Breast epithelium (tissue), 4 donors: ENCODE measurements around the gene FAM168A. TPM values are rescaled to one million over a fixed set of nuclear protein-coding genes. Genes with fewer than 3 reads are reported as not detected.

Experiments used
- DNase-seq, 2 donors: peaks; one replicate each; pipeline ENCODE4 v3.0.0-alpha.2; 2019; ENCODE audit warnings: low spot score in 2 of 2
- H3K27ac ChIP-seq, 2 donors: fragments of 200-600 bp; sonication (generic) in 1 of 2; one replicate each; pipeline ENCODE4 v1.5.1; 2016 to 2019; ENCODE audit warnings: mild to moderate bottlenecking in 1 of 2
- H3K27me3 ChIP-seq, 2 donors: fragments of 200-600 bp; sonication (generic) in 1 of 2; one replicate each; pipeline versions ENCODE4 v1.5.1 to v1.6.0; 2017 to 2019; ENCODE audit warnings: control low read depth in 1 of 2, mild to moderate bottlenecking in 1 of 2
- H3K36me3 ChIP-seq: fragments of 200-600 bp; one replicate; pipeline ENCODE4 v1.5.1; 2019
- H3K4me1 ChIP-seq, 2 donors: fragments of 200-600 bp; sonication (generic); one replicate each; pipeline ENCODE4 v1.5.1; 2016 to 2019; ENCODE audit warnings: control low read depth in 1 of 2
- H3K4me3 ChIP-seq, 3 donors: fragments of 200-600 bp; sonication (generic); 1 replicate in 2 of 3; 2 replicates in 1 of 3; pipeline ENCODE4 v1.5.1; 2016 to 2019; ENCODE audit warnings: mild to moderate bottlenecking in 3 of 3, moderate library complexity in 2 of 3
- H3K9me3 ChIP-seq, 2 donors: fragments of 200-600 bp; sonication (generic) in 1 of 2; one replicate each; pipeline ENCODE4 v1.5.1; 2016 to 2019; ENCODE audit warnings: control low read depth in 1 of 2
- POLR2A ChIP-seq: fragments of 450-650 bp; IDR thresholded peaks from one replicate; pipeline ENCODE4 v1.6.1; 2016; ENCODE audit warnings: antibody characterized with exemption, mild to moderate bottlenecking, moderate library complexity
- POLR2AphosphoS5 ChIP-seq, 3 donors: sonication (generic); formaldehyde crosslinking; IDR thresholded peaks; one replicate each; pipeline ENCODE4 v1.6.1; 2017; ENCODE audit warnings: antibody characterized with exemption in 3 of 3
- intact Hi-C: fragments of 100-400 bp; cut with DNase I; formaldehyde crosslinking; loops from one replicate; pipeline ENCODE4 v1.15.1; 2023; ENCODE audit warnings: low total_unique reads
- total RNA-seq, 3 donors: library from RNA; depleted of rRNA; stranded (reverse); fragments of >200 nt; gene quantifications; one replicate each; pipeline ENCODE4 v1.1.0, GENCODE V29; 2016
- TF ChIP-seq, protein P1 (sequence below), 3 donors: fragments of 450-650 bp; IDR thresholded peaks; one replicate each; pipeline ENCODE4 v1.5.1; 2016 to 2017; ENCODE audit warnings: antibody characterized with exemption in 3 of 3, mild to moderate bottlenecking in 3 of 3, moderate library complexity in 3 of 3

FAM168A gene
- total RNA-seq, 3 donors from 2014 or later: 26.5 to 41.9 (median 28.8) TPM

DNA sequence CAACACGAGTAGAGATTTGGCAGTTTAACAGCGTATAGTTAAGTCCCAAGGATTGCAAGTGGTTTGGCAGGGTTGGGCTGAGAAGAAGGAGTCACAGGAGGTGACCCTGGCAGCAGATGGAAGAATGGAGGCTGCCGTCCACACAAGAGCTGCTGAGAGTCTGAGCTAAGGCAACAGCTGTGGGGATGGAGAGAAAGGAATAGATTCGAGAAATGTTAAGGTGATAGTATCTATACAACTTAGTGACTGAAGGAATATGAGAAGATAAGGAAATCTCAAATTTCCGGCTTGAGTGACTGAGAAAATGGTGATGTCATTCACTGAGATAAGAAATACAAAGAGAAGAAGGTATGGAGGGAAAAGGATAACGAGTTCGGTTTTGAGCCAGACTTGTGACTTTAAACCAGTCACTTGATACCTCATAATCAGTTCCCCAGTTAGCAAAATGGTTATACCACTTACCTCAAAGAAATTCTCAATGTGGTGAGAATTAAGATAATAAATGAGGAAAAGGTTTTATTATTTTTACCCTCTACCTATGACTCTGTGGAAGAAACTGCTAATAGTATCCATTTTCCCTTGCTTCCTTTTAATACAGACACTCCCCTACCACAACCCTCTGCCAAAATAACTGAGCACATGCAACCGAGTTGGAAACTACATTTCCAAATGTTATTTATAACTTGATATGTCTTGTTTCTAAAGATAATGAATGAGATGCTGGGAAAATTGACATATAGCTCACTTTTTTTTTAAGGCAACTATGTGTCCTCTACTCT is 30.7 kb downstream of the FAM168A start:
- Histone ChIP-seq H3K9me3 (no peaks in the 10 kb centered on the region), H3K4me1 (no peaks in the 10 kb centered on the region), H3K27me3 (no peaks in the 10 kb centered on the region), H3K36me3 (no peaks in the 10 kb centered on the region), H3K4me3 (no peak overlapping the region), H3K27ac (no peak overlapping the region)
- no peak for DNase-seq
- intact Hi-C loops: no loop called here
- no peak for TF ChIP-seq POLR2A

DNA sequence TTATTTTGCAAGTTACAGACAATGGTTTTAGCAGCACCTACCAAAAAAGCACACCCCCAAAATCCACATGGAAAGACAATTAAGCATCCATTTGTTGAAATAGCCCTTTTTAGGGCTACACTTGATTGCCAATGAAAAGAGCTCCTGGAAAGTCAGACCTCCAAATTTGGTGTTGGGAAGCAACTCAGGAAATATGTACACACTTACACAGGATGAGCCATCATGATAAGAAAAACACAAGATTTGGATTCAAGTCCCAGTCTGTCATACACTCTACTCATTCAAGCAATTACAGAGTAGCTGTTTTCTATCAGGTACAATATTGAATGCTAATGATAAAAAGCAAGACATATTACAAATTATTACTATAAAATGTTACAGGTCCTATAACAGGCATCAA is 31.5 kb downstream of the FAM168A start:
- H3K9me3 ChIP-seq: no peaks in the 10 kb centered on the region
- no peaks in the 10 kb centered on the region for H3K27me3 ChIP-seq
- H3K4me1 ChIP-seq: no peaks in the 10 kb centered on the region
- H3K27ac ChIP-seq: no peak overlapping the region
- DNase-seq: no peak
- intact Hi-C loops: no loop called here
- H3K36me3 ChIP-seq: no peaks in the 10 kb centered on the region
- no peak for TF ChIP-seq POLR2AphosphoS5 (IDR thresholded peaks at IDR 0.05)
- TF ChIP-seq, protein P1, sequence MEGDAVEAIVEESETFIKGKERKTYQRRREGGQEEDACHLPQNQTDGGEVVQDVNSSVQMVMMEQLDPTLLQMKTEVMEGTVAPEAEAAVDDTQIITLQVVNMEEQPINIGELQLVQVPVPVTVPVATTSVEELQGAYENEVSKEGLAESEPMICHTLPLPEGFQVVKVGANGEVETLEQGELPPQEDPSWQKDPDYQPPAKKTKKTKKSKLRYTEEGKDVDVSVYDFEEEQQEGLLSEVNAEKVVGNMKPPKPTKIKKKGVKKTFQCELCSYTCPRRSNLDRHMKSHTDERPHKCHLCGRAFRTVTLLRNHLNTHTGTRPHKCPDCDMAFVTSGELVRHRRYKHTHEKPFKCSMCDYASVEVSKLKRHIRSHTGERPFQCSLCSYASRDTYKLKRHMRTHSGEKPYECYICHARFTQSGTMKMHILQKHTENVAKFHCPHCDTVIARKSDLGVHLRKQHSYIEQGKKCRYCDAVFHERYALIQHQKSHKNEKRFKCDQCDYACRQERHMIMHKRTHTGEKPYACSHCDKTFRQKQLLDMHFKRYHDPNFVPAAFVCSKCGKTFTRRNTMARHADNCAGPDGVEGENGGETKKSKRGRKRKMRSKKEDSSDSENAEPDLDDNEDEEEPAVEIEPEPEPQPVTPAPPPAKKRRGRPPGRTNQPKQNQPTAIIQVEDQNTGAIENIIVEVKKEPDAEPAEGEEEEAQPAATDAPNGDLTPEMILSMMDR (IDR thresholded peaks at IDR 0.05): no peak
- no peak for TF ChIP-seq POLR2A
- no peak overlapping the region for H3K4me3 ChIP-seq

DNA sequence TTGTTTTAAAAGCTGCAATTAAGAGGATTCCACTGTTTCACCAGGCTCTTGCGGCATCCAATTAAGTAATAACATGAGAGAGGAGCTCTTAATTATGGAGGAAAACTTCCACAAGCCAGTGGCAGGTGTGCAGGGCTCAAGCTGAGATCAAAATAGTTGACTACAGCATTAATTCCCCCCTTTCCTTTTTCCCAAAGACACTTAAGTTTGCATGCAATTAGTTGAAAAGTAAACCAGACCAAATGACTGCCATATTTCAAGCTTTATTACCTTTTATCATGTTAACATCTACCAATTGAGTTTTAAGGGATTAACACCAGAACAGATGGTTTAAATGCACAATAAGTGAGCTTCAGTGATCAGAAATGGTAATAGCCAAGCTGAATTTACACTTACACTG is 32.1 kb downstream of the FAM168A start:
- Histone ChIP-seq H3K36me3 (no peaks in the 10 kb centered on the region), H3K27me3 (no peaks in the 10 kb centered on the region), H3K4me3 (no peak overlapping the region), H3K4me1 (no peaks in the 10 kb centered on the region), H3K9me3 (no peaks in the 10 kb centered on the region), H3K27ac (no peak overlapping the region)
- no peak for DNase-seq
- intact Hi-C loops: no loop called here
- TF ChIP-seq, protein P1 (IDR thresholded peaks at IDR 0.05): no peak
- TF ChIP-seq POLR2AphosphoS5 (IDR thresholded peaks at IDR 0.05): no peak

DNA sequence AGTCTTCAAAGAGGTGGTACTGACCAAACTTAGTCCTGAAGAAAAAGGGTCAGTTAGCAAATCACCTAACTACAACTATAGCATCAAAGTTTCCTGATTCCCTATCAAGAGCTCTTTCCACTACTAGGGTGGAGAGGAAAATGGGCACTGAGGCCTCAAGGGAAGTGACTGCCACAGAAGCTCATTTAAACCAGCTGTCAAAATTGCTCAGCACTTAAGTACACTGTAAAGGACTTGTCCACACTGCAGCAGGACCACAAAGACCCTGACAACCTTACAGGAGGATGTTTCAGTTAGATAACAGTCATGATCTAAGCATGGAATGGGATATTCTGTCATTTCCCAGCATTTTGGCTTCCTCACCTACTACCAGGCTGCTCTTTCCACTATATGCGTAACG is 33.0 kb downstream of the FAM168A start:
- intact Hi-C loops: no loop called here
- no peaks in the 10 kb centered on the region for H3K27me3 ChIP-seq

DNA sequence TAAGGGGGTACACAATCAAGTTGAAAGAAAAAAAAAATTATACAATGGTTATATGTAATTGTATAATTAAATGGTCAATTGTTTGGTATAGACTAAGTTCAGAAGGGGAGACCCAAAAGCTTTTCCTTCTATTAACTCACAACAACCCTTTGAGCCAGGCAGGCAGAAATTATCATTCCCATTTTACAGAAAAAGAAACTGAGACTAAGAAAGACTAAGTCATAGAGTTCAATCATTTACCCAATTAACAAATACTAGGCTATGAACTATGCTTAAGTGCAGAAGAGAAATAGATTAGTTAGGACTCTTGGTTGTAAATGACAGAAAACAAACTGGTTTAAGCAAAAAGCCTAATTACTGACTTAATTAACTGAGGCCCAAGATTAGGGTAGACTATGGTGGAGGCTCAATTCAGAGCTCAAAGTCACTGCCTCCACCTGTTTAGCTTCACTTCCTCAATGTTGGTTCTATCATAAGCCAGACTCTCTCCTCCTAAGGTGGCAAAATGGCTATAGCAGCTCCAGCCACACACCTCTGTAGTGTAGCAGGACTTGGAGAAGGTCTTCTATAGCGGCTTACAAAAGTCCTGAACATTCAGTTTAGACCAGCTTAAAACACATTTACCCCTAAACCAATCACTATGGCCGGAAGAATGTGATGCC is 34.2 kb downstream of the FAM168A start:
- intact Hi-C loops: no loop called here
- Histone ChIP-seq H3K4me1 (no peaks in the 10 kb centered on the region), H3K9me3 (no peaks in the 10 kb centered on the region), H3K27ac (no peak overlapping the region), H3K36me3 (no peaks in the 10 kb centered on the region), H3K4me3 (no peak overlapping the region), H3K27me3 (no peaks in the 10 kb centered on the region)
- TF ChIP-seq, protein P1 (IDR thresholded peaks at IDR 0.05): no peak
- TF ChIP-seq POLR2AphosphoS5 (IDR thresholded peaks at IDR 0.05) (no peak), POLR2A (no peak)
- no peak for DNase-seq

More for the DNA sequence above, 33.0 kb downstream of the FAM168A start:
- no peaks in the 10 kb centered on the region for H3K4me1 ChIP-seq
- TF ChIP-seq POLR2A: no peak
- TF ChIP-seq, protein P1 (IDR thresholded peaks at IDR 0.05): no peak
- no peak for TF ChIP-seq POLR2AphosphoS5 (IDR thresholded peaks at IDR 0.05)
- no peaks in the 10 kb centered on the region for H3K9me3 ChIP-seq
- H3K4me3 ChIP-seq: no peak overlapping the region
- H3K36me3 ChIP-seq: no peaks in the 10 kb centered on the region
- no peak overlapping the region for H3K27ac ChIP-seq
- DNase-seq: no peak
